HG03439 (cell line): ENCODE measurements around the gene ZNF335.
"Not testable (repeated sequence)": the region's sequence is repeated elsewhere in the genome, so short reads cannot be mapped to it uniquely, and the experiment has no call there.

Source experiments
- ATAC-seq: cut with Tn5 transposase; IDR thresholded peaks from one replicate; pipeline ENCODE4 v1.9.1; 2021; ENCODE audit warnings: mild to moderate bottlenecking, moderate library complexity; ENCODE audit not compliant: unreplicated experiment

The ZNF335 gene

GRCh38 chr20:45971425-45971674, 653 bp downstream of the ZNF335 start:
- ATAC-seq, result peak; percentile 29

- ATAC-seq, result peak; percentile 9
Observed at GRCh38 chr20:45970646-45971424, 1.2 kb downstream of the ZNF335 start.

DNA sequence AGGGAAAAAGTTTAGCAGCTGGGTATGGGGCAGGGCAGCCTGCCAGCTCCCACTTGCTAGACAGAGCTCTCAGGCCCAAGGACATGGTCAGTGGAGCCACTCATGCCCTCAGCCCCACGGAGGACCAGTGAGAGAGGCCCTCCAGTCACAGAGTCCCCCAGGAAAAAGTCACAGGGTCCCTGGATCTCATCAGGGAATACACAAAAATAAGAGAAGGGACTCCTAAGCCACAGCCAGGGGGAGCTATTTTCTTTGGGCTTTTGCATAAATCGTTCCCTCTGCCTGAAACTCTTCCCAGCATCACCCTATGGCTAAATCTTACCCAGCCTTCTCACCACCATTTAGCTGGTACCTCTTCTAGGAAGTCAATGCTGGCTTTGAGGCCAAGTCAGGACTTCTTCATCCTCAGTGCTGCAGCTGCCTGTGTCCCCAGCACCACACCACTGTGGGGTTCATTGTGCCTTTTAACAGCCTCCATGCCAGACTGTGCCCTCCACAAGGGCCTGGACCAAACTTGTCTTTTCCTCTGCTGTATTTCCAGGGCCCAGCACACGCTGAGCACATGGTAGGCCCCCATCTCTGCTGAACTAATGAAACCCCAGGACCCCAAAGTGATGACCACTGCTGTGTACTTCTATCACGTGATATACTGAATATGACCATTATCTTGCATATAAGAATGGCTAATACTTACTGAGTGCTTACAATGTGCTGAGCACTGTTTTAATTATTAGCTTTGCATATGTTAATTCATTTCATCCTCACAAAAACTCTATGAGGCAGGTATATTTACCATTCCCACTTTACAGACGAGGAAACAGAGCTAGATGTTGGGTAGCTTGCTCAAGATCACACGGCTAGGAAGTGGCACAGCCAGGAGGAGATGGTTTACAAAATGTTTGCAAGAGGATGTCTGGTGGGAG, 2.0 kb downstream of the ZNF335 start:
- ATAC-seq, result no peak

DNA sequence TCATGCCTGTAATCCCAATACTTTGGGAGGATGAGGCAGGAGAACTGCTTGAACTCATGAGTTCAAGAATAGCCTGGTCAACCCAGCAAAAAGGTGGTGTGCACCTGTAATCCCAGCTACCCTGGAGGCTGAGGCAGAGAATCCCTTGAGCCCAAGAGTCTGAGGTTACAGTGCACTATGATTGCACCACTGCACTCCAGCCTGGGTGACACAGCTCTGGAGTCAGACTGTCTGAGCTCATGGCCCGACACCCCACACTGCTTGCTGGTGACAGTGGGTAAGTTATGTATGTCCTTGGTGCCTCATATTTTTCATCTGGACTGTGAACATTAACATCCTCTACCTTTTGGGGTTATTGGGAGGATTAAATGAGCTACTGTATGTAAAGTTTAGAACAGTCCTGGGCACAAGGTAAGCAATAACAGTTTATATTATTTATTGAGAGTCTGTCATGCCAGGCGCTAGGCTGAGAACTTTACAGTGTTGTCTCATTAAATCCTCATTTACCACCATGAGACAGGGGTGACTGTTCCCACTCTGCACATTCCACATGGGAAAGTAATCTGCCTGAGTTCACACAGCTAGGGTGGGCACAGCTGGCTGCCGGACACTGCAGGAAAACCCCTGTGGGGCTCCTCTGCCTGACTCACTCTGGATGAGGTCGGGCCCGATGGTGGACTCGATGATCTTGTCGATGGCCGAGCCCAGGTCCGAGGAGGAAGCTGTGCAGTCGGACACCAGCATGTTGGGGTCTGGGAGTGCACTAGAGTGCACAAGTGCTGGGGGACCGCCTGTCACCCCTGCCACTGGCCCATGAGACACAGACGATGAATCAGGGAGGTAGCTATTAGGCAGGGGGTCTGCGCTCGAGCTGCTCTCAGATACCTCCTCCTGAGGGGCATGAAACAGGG, 2.9 kb downstream of the ZNF335 start:
- no peak for ATAC-seq

DNA sequence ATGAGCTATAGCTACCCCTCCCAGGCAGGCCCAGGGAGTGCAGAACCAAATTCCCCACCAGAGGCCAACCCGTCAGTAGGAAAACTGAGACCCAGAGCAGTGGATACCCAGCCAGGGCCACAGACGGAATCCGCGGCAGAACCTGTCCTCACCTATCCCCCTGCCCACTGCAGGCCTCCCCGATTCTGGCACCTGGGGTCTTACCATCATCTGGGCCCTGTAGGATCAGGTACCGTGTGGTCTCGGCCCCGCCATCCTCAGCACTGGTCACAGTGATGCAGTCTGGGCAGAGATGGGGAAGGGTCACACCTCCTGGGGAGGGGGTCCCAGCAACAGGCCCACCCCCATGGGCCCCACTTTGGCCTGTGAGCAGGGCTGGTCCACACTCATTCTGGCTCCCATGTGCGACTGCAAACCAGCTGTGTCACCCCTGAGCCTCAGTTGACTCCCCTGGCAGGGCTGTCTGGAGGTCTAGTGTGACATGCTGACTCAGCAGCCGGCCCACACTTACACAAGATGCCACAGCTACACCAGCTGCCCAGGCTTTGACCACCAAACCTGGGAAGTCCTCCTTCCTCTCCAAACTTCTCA, 3.8 kb downstream of the ZNF335 start:
- ATAC-seq, result no peak

DNA sequence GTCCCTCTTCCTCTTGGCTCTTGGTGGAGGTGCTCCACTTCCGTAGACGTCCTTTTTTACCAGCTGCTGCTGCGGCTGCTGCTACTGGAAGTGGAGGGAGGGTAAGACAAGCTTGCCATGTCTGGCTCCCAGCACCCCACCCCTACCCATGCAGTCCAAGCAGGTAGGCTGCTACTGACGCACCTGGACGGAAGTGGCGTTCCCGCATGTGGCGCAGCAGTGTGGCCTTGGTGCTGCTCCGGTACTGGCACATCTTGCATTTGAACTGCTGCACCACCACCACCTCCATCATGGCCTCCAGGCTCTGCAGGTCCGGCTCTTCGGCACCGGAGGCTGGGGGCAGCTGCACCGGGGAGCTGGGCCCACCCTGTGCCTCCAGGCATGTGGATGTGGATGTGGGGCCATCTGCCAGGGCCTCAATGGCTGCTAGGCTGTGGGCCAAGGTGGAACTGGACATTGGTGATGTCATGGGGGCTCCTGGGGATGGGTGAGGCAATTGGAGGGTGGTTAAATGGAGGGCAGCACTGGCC, 4.4 kb downstream of the ZNF335 start:
- no peak for ATAC-seq

DNA sequence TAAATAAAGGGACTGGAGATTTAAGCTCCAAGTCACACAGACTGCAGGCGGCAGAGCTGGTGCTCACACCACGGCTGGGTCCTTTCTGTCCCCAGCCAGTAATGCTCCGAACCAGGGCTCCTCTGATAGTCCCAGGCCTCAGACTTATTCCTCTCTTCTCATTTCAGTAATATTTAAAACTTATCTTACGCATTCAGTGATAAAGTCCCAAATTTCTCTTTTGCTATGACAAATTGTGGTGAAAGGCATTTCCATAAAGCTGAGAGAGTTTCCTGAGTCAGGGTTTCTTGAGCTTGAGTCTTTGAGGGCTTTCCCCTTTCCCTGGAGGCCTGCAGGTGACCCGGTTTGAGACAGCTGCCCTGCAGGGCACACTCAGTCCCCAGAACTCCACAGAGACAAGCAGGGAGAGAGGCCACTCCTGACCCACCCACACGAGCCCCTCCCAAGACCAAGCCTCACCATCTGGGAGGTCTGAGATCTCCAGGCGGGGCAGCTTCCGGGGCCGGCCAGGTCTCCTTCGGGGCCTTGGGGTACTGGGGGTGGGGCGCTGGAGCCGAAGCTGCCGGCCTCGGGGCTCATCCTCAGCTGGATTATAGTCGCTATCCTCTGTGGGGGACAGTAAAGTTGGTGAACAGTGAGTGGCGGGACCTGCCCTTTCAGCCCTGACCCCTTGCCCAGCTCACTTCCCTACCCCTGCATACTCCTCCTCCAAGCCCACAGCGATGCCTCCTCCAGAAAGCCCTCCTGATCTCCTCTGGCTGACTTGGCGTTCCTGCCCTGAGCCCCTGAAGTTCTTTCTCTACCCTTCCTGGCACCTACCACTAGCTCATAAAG, 6.6 kb downstream of the ZNF335 start:
- ATAC-seq, result no peak

DNA sequence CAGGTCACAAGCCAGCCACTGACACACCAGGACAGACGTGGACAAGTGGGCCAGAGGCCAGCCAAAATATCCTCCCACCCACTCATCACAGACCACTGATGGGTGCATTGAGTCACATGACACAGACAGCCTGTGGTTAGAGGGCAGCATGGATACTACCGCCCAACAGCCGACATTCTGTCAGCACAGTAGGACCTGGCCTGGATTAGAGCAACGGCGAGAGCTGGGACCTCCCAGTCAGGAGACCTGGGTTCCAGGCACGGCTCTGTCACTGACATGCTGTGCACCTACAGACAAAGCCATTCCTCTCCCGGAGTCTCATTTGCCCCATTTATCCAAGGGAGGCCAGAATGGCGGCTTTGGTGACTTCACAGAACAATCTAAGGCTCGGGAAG, 8.0 kb downstream of the ZNF335 start:
- ATAC-seq, result no peak

DNA sequence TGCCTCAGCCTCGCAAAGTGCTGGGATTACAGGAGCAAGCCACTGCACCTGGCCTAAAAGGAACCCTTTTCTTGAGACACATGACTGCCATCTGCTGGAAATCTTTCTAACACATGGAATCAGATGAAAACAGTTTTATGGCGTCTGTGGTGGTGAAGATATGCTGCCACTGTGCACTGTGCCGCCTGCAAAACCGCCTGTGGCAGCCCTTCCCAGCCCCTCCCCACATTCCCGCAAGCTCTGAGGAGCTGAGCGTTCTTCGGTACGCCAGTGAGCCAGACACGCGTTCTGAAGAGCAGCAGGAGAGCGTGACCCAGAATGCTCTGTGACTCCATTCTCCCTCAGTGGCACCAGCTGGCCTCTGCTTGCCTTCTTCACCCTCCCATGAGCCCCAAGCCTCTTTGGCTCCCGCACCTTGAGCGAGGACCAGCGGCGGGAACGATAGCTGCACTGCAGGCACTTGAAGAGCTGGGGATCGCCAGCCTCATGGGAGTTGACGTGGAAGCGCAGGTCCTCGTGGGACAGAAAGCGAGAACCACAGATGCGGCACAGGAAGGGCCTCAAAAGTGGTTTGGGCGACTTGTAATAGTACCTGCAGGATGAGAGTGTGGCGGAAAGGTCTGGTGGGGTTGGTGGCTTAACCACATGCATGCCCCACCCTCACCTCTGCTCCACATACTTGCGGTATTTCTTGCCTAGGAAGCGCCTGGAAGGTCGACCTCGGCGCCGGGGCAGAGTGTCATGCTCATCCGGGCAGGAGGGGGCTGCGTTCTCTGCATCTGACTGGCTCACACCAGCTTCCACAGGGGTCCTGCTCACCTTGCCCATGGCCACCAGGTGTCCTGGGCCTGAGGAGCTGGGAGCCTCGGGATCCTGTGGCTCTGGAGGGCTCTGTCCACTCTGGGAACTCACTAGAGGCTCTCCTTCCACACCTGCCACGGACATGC, 8.7 kb downstream of the ZNF335 start:
- ATAC-seq, result no peak

- no peak for ATAC-seq
Observed at GRCh38 chr20:45962031-45962755, 9.8 kb downstream of the ZNF335 start.

DNA sequence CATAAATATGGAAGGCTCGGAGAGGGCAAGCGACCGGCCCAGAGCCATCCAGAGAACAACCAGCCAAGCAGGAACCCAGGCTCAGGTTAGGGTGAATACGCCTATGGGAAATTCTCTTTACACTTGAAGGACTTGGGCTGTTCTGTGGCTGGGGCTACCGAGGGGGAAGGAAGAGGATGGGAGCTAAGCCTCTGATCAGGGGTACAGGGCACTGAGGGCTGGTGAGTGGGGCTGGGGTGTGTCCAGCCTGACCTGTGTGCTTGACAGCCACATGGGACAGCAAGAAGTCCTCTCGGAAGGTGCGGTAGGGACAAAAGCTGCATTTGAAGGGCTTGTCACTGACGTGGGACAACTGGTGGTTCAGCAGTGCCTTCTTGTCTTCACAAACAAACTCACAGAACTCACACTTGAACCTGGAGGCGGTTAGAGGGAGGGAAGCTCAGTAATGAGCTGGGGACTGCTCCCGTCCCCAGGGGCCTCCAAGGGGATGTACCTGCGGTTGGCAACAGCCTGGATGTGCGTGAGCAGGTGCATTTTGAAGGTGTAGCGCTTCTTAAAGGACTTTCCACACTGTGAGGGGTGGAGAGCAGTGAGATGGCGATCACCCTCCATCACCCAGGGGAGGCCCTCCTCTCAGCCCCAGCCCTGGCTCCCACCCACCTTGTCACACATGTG, 11.9 kb downstream of the ZNF335 start:
- ATAC-seq, result no peak

DNA sequence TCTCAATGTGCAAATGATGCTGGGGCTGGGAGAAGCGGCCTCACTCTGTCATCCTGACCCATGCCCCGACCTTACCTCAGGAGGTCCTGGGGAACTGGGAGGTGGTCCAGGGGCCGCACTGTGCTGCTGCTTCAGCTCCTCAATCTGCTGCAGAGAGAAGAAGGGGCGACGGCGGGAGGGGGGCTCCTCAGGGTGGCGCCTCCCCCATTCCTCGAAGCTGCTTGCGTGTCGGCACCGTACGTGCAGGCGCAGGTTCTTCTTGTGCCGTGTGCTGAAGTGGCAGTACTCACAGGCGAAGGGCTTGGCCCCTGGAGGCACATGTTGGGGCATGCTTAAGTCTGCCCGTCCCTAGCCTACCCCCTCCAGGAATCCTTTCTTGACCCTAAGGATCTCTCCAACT, 12.9 kb downstream of the ZNF335 start:
- ATAC-seq, result no peak

GRCh38 chr20:45958593-45958992, 13.4 kb downstream of the ZNF335 start:
- no peak for ATAC-seq

GRCh38 chr20:45957021-45957941, 14.7 kb downstream of the ZNF335 start:
- no peak for ATAC-seq

- ATAC-seq, result not testable (repeated sequence)
Observed at GRCh38 chr20:45956326-45956725, 15.7 kb downstream of the ZNF335 start.

GRCh38 chr20:45953672-45954071, 18.3 kb downstream of the ZNF335 start:
- no peak for ATAC-seq
